Trophoblast cell (in vitro differentiated cells and primary cell): ENCODE data around the gene RGS9.

ENCODE experiments used
- DNase-seq, 2 donors: peaks; one replicate each; pipeline ENCODE4 v3.0.0-alpha.2; 2016
- H2AFZ ChIP-seq: 2 replicates; pipeline ENCODE4 v1.6.1; 2013; ENCODE audit warnings: low read length, moderate library complexity, mild to moderate bottlenecking; ENCODE audit not compliant: insufficient read depth, poor library complexity
- H2AK5ac ChIP-seq: 2 replicates; pipeline ENCODE4 v1.6.1; 2013; ENCODE audit warnings: mild to moderate bottlenecking, low read length
- H2BK120ac ChIP-seq: 2 replicates; pipeline ENCODE4 v1.6.1; 2013; ENCODE audit warnings: low read length, mild to moderate bottlenecking, moderate library complexity; ENCODE audit not compliant: insufficient read depth, poor library complexity
- H2BK12ac ChIP-seq: 2 replicates; pipeline ENCODE4 v1.6.1; 2013; ENCODE audit warnings: mild to moderate bottlenecking, low read length, moderate library complexity
- H2BK5ac ChIP-seq: 2 replicates; pipeline ENCODE4 v1.6.1; 2013; ENCODE audit warnings: low read length, low read depth, moderate library complexity, mild to moderate bottlenecking; ENCODE audit not compliant: poor library complexity
- H3K14ac ChIP-seq: 2 replicates; pipeline ENCODE4 v1.6.1; 2013; ENCODE audit warnings: mild to moderate bottlenecking, low read length
- H3K18ac ChIP-seq: 2 replicates; pipeline ENCODE4 v1.6.1; 2013; ENCODE audit warnings: mild to moderate bottlenecking, low read length
- H3K23ac ChIP-seq: 2 replicates; pipeline ENCODE4 v1.6.1; 2013; ENCODE audit warnings: low read length
- H3K27ac ChIP-seq: 2 replicates; pipeline ENCODE4 v1.5.1; 2013; ENCODE audit warnings: low read depth, mild to moderate bottlenecking, inconsistent platforms, low read length, moderate library complexity
- H3K27me3 ChIP-seq: 2 replicates; pipeline ENCODE4 v1.6.1; 2013; ENCODE audit warnings: inconsistent platforms, mild to moderate bottlenecking, low read length, moderate library complexity; ENCODE audit not compliant: insufficient read depth
- H3K36me3 ChIP-seq, 2 experiments: 1 replicate in 1 of 2; 2 replicates in 1 of 2; pipeline ENCODE4 v1.6.1; 2013; ENCODE audit warnings: low read length in 2 of 2, mild to moderate bottlenecking in 2 of 2, moderate library complexity in 1 of 2; ENCODE audit not compliant: insufficient read depth in 2 of 2, control insufficient read depth in 1 of 2
- H3K4ac ChIP-seq: 2 replicates; pipeline ENCODE4 v1.6.1; 2013; ENCODE audit warnings: low read depth, mild to moderate bottlenecking, low read length, moderate library complexity
- H3K4me1 ChIP-seq, 2 experiments: 1 replicate in 1 of 2; 2 replicates in 1 of 2; pipeline ENCODE4 v1.6.1; 2013; ENCODE audit warnings: low read length in 2 of 2, mild to moderate bottlenecking in 2 of 2, moderate library complexity in 1 of 2; ENCODE audit not compliant: insufficient read depth in 2 of 2, control insufficient read depth in 1 of 2
- H3K4me2 ChIP-seq: 2 replicates; pipeline ENCODE4 v1.6.1; 2013; ENCODE audit warnings: inconsistent platforms, mild to moderate bottlenecking, low read length, moderate library complexity
- H3K4me3 ChIP-seq: 2 replicates; pipeline ENCODE4 v1.5.1; 2013; ENCODE audit warnings: mild to moderate bottlenecking, low read depth, low read length, inconsistent platforms
- H3K79me1 ChIP-seq: one replicate; pipeline ENCODE4 v1.6.1; 2013; ENCODE audit warnings: low read length
- H3K79me2 ChIP-seq: 2 replicates; pipeline ENCODE4 v1.6.1; 2013; ENCODE audit warnings: low read length, mild to moderate bottlenecking; ENCODE audit not compliant: control insufficient read depth, insufficient read depth, poor library complexity
- H3K9ac ChIP-seq: 2 replicates; pipeline ENCODE4 v1.6.1; 2013; ENCODE audit warnings: mild to moderate bottlenecking, low read length
- H3K9me3 ChIP-seq: 2 replicates; pipeline ENCODE4 v1.6.1; 2013; ENCODE audit warnings: low read depth, mild to moderate bottlenecking, control low read depth, inconsistent platforms, low read length; ENCODE audit not compliant: insufficient read depth
- H4K12ac ChIP-seq: 2 replicates; pipeline ENCODE4 v1.6.1; 2013; ENCODE audit warnings: low read depth, mild to moderate bottlenecking, low read length, moderate library complexity
- H4K8ac ChIP-seq: 2 replicates; pipeline ENCODE4 v1.6.1; 2013; ENCODE audit warnings: low read depth, mild to moderate bottlenecking, low read length, moderate library complexity
- H4K91ac ChIP-seq: one replicate; pipeline ENCODE4 v1.6.1; 2013; ENCODE audit warnings: low read depth, mild to moderate bottlenecking, low read length, moderate library complexity
- WGBS: extraction: QIAGEN DNeasy Blood & Tissue Kit; methylation state at CpG from one replicate; pipeline ENCODE4 v1.1.7; 2013; ENCODE audit warnings: missing lambda C conversion rate; ENCODE audit not compliant: insufficient read length, insufficient coverage; ENCODE audit errors: extremely low coverage; 5-methylcytosine and 5-hydroxymethylcytosine counted together

The RGS9 gene

DNA sequence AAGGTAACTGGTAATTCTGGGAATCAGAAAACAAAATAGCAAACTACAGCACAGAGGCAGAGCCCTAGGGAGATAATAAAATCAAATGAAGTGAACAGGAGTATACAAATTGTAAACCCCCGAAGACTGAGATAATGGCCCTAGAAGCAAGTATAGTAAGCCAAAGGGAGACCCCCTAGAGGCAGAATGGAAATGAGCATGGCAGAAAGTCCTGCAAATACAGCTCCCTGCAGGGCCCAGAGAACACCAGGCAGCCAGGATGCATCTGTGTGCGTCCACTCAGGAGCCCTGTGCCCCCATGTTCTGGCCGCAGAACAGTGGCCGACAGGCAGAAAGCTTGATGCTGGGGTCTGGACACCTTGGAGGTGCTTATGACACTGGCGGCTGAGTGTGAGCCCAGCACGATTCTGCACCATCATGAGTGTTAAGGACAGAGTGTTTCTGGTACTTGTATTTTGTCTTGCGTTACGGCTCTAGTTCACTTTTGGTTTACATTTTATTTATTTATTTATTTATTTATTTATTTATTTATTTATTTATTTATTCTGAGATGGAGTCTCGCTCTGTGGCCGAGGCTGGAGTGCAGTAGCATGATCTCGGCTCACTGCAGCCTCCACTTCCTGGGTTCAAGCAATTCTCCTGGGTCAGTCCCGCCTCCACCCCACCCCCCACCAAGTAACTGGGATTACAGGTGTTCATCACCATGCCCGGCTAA, 48.7 kb downstream of the RGS9 start:
- H2BK12ac ChIP-seq, result peak overlapping the region; percentile 39
- no peak overlapping the region for H3K27ac ChIP-seq
- no peak overlapping the region for H3K4me2 ChIP-seq
- H2BK5ac ChIP-seq, result no peak overlapping the region
- no peak overlapping the region for H3K4me3 ChIP-seq
- DNase-seq, result no peak
- H3K9ac ChIP-seq, result no peak overlapping the region
- H3K36me3 ChIP-seq, result no peaks in the 10 kb centered on the region
- no peak overlapping the region for H3K14ac ChIP-seq
- no peak overlapping the region for H4K12ac ChIP-seq
- H2BK120ac ChIP-seq, result no peak overlapping the region
- no CpG with 5 or more reads among the region's 13 CpGs for WGBS
- H4K91ac ChIP-seq, result peak overlapping the region; percentile 15
- H3K27me3 ChIP-seq, result no peaks in the 10 kb centered on the region
- H4K8ac ChIP-seq, result no peak overlapping the region
- no peaks in the 10 kb centered on the region for H3K9me3 ChIP-seq
- no peaks in the 10 kb centered on the region for H3K79me2 ChIP-seq
- no peak overlapping the region for H2AFZ ChIP-seq
- no peak overlapping the region for H3K4ac ChIP-seq
- no peak overlapping the region for H2AK5ac ChIP-seq
- no peak overlapping the region for H3K23ac ChIP-seq
- H3K79me1 ChIP-seq, result peaks cover 6% of the 10 kb centered on the region
- no peak overlapping the region for H3K18ac ChIP-seq
- H3K4me1 ChIP-seq, result peaks cover 4 to 11% of the 10 kb centered on the region in 2 experiments

DNA sequence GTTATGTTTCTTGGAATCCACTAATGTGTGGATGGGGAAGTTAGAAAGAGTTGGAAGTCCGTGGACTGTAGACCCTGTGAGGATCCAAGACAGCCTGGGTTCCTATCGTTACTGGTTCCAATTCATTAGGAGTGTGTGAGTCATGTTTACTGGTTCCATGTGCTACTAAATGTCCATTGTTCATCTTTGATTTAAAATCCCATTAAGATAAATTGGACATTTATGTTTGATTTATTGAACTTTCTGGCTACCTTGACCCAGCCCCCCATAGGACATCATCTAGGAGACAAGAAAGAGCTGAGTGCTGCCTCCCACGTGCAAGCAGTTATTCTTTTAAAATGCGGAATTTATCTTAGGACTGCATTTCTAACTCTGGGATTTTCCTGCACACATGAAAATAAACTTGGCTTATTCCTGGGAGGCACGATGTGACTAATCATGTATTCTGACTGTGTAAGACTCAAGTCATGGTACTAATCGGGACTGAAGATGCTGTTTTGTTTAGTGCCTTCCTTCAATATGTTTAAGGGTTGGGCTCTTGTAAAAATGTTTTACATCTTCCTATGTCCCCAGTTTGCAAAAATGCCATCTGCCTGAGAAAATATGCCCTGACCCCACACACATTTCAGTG, 53.4 kb downstream of the RGS9 start:
- no peaks in the 10 kb centered on the region for H3K36me3 ChIP-seq
- H2BK120ac ChIP-seq, result peak overlapping the region; percentile 88
- H2BK12ac ChIP-seq, result no peak overlapping the region
- no peak overlapping the region for H3K4ac ChIP-seq
- no peak overlapping the region for H3K9ac ChIP-seq
- no peak overlapping the region for H2AK5ac ChIP-seq
- DNase-seq, result no peak
- H3K4me2 ChIP-seq, result no peak overlapping the region
- peak overlapping the region; percentile 57 for H4K91ac ChIP-seq
- WGBS, result no CpG with 5 or more reads among the region's 6 CpGs
- no peak overlapping the region for H3K4me3 ChIP-seq
- peaks cover 11 to 17% of the 10 kb centered on the region in 2 experiments for H3K4me1 ChIP-seq
- H3K14ac ChIP-seq, result no peak overlapping the region
- peaks cover 13% of the 10 kb centered on the region for H3K79me1 ChIP-seq
- H3K27me3 ChIP-seq, result no peaks in the 10 kb centered on the region
- H4K8ac ChIP-seq, result no peak overlapping the region
- H3K9me3 ChIP-seq, result no peaks in the 10 kb centered on the region
- no peak overlapping the region for H2AFZ ChIP-seq
- H3K27ac ChIP-seq, result no peak overlapping the region
- no peak overlapping the region for H2BK5ac ChIP-seq
- H3K23ac ChIP-seq, result no peak overlapping the region
- H3K18ac ChIP-seq, result no peak overlapping the region
- H4K12ac ChIP-seq, result no peak overlapping the region
- H3K79me2 ChIP-seq, result no peaks in the 10 kb centered on the region

DNA sequence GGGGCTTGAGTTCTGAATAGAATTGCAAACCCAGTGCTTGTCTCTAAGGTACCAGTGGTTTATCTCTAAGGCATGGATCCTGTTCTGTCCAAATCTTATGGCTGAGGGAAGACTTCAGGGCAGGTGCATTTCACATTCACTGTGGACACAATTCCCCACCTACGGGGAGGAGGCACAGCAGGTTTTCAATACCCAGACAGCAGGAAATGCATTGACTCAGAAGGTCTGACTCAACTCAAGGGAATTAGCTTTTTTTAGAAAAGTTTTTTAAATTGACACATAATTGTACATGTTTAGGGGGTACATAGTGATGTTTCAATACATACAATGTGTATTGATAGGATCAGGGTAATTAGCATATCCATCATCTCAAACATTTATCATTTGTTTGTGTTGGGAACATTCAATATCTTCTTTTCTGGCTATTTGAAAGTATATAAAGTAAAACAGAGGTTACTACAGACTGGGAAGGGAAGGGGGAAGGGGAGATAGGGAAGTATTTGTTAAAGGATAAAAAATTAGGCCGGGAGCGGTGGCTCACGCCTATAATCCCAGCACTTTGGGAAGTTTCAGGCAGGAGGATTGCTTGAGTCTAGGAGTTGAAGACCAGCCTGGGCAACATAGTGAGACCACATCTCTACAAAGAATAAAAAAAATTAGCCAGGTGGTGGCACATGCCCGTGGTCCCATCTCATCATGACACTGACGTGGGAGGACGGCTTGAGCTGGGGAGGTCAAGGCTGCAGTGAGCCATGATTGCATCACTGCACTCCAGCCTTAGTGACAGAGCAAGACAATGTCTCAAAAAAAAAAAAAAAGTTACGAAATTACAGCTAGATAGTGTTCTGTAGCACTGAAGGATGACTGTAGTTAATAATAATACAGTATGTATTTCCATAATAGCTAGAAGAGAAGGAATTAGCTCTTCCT, 54.9 kb downstream of the RGS9 start:
- no peaks in the 10 kb centered on the region for H3K79me2 ChIP-seq
- H2AK5ac ChIP-seq, result peak overlapping the region; percentile 72
- no peak overlapping the region for H3K4me3 ChIP-seq
- H3K27me3 ChIP-seq, result no peaks in the 10 kb centered on the region
- H3K27ac ChIP-seq, result peak overlapping the region; percentile 65
- H2BK12ac ChIP-seq, result peak overlapping the region; percentile 65
- peaks cover 11 to 15% of the 10 kb centered on the region in 2 experiments for H3K4me1 ChIP-seq
- WGBS, result no CpG with 5 or more reads among the region's 8 CpGs
- H3K9ac ChIP-seq, result no peak overlapping the region
- no peak overlapping the region for H3K14ac ChIP-seq
- H4K12ac ChIP-seq, result no peak overlapping the region
- H3K18ac ChIP-seq, result no peak overlapping the region
- H2BK5ac ChIP-seq, result peak overlapping the region; percentile 72
- no peak overlapping the region for H3K4ac ChIP-seq
- no peak overlapping the region for H2AFZ ChIP-seq
- peak; percentile 34 to 40 for DNase-seq
- peaks cover 12% of the 10 kb centered on the region for H3K79me1 ChIP-seq
- no peak overlapping the region for H3K4me2 ChIP-seq
- H2BK120ac ChIP-seq, result peak overlapping the region; percentile 83
- no peak overlapping the region for H4K8ac ChIP-seq
- H3K9me3 ChIP-seq, result no peaks in the 10 kb centered on the region
- peak overlapping the region; percentile 39 for H4K91ac ChIP-seq
- no peaks in the 10 kb centered on the region for H3K36me3 ChIP-seq
- no peak overlapping the region for H3K23ac ChIP-seq

- peaks cover 12% of the 10 kb centered on the region for H3K79me1 ChIP-seq
- peak overlapping the region; percentile 69 for H3K14ac ChIP-seq
- H3K27ac ChIP-seq, result peak overlapping the region; percentile 85
These were observed 56.1 kb downstream of the RGS9 start for GRCh38 chr17:65193305-65193704.

More at GRCh38 chr17:65193305-65193704, 56.1 kb downstream of the RGS9 start:
- Histone ChIP-seq H3K4me1 (peaks cover 11 to 15% of the 10 kb centered on the region in 2 experiments), H3K4me3 (no peak overlapping the region), H2BK12ac (peak overlapping the region; percentile 43), H3K27me3 (no peaks in the 10 kb centered on the region), H2BK5ac (peak overlapping the region; percentile 92), H2AFZ (no peak overlapping the region), H3K9me3 (no peaks in the 10 kb centered on the region), H3K9ac (no peak overlapping the region), H2AK5ac (peak overlapping the region; percentile 65), H3K18ac (no peak overlapping the region), H3K4ac (no peak overlapping the region), H3K36me3 (no peaks in the 10 kb centered on the region), H2BK120ac (peak overlapping the region; percentile 96), H3K4me2 (no peak overlapping the region), H4K8ac (no peak overlapping the region), H3K23ac (no peak overlapping the region), H4K12ac (no peak overlapping the region), H4K91ac (peak overlapping the region; percentile 91), H3K79me2 (no peaks in the 10 kb centered on the region)
- DNase-seq, result no peak
- WGBS, result no CpG with 5 or more reads among the region's 5 CpGs
